GM03348 (cell line): ENCODE results near the gene TTLL6.
A peak's percentile ranks its signal among the peaks of the same experiment; 100 is the strongest.
"Not testable (repeated sequence)": the region's sequence is repeated elsewhere in the genome, so short reads cannot be mapped to it uniquely, and the experiment has no call there.

Experiments
- DNase-seq: peaks from one replicate; pipeline ENCODE4 v3.0.0; 2012; ENCODE audit warnings: low spot score

Gene TTLL6

DNA sequence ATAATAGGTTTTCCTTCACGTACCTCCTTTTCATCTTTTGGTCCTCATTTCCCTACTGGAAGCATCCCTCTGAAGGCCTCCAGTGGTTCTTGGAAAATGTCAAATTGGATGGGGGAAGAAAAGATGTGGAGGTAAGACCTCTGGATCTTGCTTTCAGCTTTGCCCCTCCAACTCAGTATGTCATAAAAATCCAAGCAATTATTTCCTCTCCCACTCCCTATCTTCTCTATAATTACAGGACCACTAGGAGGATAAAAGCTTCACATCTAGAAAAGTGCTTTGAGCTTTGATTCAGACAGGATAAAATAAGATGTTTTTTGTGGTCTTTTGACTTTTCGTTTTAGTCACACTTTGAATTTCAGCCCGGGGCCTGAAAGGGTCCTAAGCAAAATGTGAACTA is 1.7 kb downstream of the TTLL6 start:
- DNase-seq: no peak

- peak; percentile 83 for DNase-seq
Observed at GRCh38 chr17:48814504-48814903, 2.5 kb downstream of the TTLL6 start.

DNA sequence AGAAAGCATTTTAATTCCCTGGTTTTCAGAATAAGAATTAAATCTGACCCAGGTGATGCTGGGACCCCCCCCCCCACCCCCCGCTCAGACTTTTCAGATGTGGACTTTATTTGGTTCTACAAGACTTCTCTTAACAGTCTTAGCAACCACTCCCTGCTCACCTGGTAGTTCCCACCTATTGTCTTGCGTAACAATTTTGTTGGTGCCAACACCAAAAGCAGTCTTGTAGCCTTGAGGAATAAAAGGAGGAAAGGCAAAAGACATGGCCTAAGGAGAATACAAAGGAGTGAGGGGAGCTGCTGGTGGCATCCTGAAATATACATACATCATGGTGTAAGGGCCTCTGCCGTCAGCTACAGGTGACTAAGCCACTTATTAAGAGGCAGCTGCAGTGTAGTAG is 5.0 kb downstream of the TTLL6 start:
- no peak for DNase-seq

- DNase-seq: no peak
Observed at GRCh38 chr17:48809182-48809581, 7.8 kb downstream of the TTLL6 start.

GRCh38 chr17:48804936-48805411 is 12.1 kb downstream of the TTLL6 start:
- peak; percentile 89 for DNase-seq

DNA sequence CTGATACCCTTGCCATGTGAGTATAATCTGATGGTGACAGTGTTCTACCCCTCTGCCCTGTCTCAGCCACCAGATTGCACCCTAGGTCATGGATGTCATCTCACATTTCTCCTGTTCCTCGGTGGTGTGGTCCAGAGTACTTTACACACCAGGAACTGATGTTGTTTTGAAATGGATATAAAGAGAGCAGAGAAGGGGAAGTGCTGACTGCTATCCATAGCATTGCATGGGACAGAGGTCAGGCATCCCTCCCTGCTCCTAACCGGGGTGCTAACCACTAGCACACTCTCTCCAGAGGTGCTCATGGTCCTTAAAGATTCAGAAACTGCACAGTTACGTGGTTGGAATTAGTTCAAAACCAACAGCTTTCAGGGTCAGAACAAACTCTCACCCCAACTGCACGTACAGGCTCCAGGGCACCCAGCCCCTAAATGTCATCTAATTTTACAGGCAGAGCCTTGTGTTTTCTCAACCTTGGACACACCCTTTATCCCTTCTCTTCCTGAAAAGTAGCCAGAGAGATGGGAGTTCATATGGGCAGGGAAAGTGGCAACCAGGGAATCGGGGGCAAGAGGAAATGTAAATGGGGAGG is 16.3 kb downstream of the TTLL6 start:
- no peak for DNase-seq

DNA sequence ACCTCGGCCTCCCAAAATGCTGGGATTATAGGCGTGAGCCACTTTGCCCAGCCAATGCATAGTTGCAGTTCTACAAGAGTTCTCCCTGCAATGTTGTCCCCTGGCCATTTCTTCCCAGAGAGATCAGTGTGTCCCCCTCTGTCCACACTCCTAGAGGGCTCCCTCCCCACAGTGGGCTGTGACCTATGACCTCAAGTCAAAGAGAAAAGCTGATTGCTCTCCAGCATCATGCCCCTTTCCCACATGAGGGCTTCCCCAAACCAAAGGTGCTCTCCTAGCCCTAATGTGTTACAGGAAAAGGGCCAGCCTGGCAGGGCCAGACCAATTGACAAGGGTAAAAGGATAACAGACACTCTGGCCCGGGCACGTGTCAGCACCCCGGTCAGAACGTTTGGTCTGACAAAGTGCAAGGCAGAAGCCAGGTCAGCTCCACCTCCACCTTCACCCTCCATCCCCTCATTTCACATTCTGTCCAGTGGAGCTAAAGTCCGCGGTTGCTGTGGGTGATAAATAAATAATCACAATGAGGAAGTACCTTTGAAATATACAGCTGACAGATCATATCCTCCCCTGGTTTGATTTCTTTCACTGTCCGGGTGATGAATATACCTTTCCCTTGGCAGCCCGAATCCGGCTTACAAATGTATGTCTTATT is 17.8 kb downstream of the TTLL6 start:
- no peak for DNase-seq

DNA sequence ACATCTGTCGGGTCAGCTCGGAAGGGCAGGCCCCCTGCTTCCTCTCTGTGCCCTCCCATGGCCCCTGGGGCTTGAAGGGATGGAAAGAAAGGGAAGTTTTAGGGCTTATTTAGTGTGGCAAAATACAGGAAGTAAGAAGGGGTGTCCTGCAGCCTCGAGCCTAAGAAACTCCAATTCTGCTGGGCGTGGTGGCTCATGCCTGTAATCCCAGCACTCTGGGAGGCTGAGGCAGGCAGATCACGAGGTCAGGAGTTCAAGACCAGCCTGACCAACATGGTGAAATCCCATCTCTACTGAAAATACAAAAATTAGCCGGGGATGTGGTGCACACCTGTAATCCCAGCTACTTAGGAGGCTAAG is 20.9 kb downstream of the TTLL6 start:
- DNase-seq: not testable (repeated sequence)

DNA sequence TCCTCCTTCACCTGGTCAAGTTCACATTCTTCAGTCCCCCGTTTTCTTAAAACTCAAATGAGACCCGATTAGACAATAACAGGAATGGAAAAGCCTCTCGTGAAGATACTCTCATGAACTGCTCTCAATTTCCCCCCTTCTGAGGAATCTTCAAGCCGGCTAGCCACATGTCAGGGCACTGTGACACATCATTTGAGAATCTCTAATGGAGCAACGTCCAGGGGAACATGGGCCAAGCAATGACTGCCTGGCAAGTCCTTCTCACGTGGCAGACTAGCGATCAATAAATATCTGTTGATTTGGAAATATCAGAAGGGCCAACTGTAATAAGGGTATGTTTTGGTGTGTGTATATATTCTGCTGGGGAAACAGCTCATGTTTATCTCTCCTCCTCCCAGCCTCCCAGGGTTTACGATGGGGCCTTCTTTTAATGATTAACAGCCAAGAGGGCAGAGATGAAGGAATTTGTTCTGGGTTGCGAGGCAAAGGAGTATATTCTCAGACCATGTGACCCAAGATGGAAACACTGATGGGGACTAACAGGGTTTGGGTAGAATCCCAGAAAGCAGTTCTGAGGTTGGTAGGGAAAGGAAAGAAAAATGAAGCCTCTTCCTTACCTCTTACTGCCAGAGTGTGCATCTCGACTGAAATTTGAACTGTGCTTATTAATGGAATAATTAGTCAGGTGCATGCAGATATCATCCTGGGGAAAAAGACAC is 21.4 kb downstream of the TTLL6 start:
- peak; percentile 85 for DNase-seq

- no peak for DNase-seq
Observed at GRCh38 chr17:48792033-48792798, 24.8 kb downstream of the TTLL6 start.

DNA sequence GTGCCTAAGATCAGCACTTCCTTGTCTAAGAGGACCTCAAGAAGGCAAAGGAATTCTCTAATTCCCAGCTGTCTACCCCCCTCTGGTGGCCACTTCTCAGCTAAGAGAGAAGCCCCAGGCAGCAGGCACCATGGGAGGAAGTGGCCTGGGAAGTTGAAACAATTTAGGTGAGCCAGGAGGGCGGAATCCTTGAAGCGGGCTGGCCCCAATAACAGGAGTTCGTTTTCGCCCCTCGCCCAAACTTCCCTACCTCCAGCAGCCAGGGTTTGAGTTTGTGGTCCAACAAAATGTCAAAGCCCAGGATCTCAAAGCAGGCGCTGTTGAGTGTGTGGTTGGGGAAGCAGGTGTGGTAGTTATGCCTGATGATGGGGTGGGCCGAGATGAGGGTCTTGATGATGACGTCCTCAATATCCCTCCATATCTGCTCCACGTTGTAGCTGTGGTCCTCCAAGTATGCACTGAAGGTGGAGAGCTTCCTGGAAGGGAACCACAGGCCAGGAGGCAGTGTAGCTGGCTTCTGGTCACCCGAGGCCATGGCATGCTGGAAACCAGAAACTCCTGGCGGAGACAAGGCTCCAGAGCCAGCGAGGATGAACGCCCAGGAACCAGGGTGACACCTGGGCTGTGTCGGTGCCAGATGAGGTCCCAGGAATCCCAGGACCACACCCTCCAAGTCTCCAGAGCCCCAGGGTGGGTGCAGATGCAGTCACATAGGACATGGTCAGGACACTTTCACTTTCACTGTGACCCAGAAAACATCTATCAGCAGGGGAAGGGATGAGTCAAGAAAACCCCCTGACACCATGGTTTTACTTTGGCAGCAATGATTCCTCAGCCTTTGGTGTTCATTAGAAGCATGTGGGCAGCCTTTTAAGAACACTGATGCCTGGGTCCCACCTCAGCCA is 25.6 kb downstream of the TTLL6 start:
- DNase-seq: peak; percentile 90

DNA sequence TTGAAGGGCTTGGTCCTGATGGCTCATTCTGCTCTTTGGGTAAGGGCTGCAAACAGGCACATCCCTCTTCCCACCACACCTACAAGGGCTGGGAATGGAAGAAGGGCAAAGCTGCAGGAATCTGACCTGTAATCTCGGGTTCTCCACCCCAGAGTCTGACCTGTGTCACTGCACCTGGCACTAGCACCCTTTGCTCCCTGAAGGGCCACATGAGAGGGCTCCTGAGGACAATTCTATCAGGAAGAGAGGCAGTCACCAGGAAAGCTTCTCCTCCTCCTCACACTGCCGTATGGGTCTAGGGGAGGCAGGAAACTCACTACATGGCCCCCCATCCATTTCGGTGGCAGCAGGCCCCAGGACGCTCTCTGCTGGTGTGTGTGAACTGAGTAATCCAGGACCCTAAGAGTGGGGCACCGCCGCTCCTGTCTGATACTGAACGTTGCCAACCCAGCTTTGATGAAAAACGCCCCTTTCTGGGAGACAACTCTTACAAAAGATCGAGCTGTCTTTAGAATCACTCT is 26.4 kb downstream of the TTLL6 start:
- DNase-seq: no peak

GRCh38 chr17:48787828-48788227 is 29.2 kb downstream of the TTLL6 start:
- DNase-seq: no peak

GRCh38 chr17:48779421-48779820 is 37.6 kb downstream of the TTLL6 start:
- DNase-seq: no peak

DNA sequence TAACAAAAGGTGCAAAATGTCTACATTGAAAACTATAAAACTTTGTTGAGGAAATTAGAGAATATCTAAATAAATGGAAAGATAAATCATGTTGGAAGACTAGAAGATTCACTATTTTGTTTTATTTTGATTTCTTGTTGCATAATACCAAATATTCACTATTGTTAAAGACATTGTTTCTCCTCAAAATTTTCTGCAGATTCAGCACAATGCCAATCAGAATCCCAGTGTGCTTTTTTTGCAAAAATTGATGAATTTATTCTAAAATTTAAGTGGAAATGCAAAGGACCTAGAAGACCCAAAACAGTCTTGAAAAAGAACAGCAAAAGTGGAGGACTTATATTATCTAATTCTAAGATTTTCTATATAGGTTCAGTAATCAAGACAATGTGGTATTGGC is 40.4 kb downstream of the TTLL6 start:
- no peak for DNase-seq

DNA sequence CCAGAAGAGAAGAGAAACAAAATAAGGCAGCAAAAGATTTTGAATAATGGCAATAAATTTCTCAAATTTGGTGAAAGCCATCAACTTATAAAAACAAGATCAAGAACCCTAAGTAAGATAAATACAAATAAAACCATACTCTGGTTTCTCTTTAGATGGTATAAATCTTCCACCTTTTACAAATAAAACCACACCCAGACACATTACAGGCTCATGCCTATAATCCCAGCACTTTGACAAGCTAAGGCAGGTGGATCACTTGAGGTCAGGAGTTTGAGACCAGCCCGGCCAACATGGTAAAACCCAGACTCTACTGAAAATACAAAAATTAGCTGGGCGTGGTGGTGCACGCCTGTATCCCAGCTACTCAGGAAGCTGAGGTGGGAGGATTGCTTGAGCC is 43.8 kb downstream of the TTLL6 start:
- DNase-seq: no peak

GRCh38 chr17:48770954-48771353 is 46.1 kb downstream of the TTLL6 start:
- DNase-seq: no peak

GRCh38 chr17:48769009-48769675 is 47.9 kb downstream of the TTLL6 start:
- no peak for DNase-seq

DNA sequence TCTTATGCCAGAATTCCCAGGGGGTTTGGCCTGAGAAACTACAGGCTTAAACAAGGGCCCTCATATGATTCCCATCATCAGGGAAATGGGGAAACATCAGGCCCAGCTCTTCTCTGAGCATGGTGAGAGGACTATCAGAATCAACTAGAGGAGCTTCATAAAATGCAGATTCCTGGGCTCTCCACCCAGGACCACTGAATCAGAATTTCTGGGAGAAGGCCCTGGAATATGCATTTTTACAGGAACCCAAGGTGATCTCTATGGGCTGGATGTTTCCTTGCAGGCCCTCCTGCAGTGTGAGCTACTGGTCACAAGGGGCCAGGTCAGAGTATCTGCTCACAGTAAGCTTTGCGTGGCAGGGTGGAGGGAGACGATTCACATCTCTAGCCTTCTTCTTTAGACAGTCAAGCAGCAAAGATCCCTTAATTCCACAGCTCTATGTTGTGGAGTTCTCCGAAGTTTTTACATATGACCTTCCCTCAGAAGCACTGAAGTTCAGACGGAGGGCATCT is 49.7 kb downstream of the TTLL6 start:
- DNase-seq: no peak

- no peak for DNase-seq
Observed at GRCh38 chr17:48761114-48761513, 55.9 kb downstream of the TTLL6 start.

DNA sequence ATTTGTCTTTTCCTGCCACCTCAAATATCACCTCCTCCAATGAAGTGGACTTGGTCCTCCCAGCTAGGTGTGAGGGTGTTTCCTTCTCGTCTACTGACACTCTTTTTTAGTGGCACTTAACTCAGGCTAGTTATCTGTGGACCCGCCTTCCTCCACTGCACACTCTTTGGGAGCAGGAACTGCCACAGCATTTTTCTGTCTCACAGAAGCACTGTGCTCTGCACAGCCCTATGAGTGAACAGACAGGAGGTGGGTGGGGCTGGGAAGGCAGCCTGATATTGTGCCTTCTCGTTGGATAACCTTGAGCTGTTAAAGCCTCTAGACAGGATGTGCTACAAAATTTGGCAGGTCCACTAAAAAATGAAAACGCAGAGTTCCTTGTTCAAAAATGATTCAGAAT is 56.6 kb downstream of the TTLL6 start:
- no peak for DNase-seq
